ENCODE measurements around the gene TM4SF18. TPM values are rescaled to one million over a fixed set of nuclear protein-coding genes. Genes with fewer than 3 reads are reported as not detected.
A peak's percentile ranks its signal among the peaks of the same experiment; 100 is the strongest.
"Not testable (repeated sequence)": the region's sequence is repeated elsewhere in the genome, so short reads cannot be mapped to it uniquely, and the experiment has no call there.

Gene TM4SF18, protein sequence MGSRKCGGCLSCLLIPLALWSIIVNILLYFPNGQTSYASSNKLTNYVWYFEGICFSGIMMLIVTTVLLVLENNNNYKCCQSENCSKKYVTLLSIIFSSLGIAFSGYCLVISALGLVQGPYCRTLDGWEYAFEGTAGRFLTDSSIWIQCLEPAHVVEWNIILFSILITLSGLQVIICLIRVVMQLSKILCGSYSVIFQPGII
- not detected for total RNA-seq

GRCh38 chr3:149333176-149333859 lies at the start of gene TM4SF18:
TM4SF18 (minus strand) TSS chr3:149333636; CDS start chr3:149333382, 254 bp downstream.
- Mint-ChIP-seq H3K36me3 (ENCODE audit: insufficient read depth in 2 of 2) (no peaks in the 10 kb centered on the region), H3K27me3 (ENCODE audit: low read depth) (peaks cover 7% of the 10 kb centered on the region), H3K4me3 (no peak within 1 kb of the TSS), H3K9me3 (no peaks in the 10 kb centered on the region), H3K4me1 (ENCODE audit: low read depth) (no peaks in the 10 kb centered on the region), H3K27ac (no peak within 1 kb of the TSS)
- DNase-seq, result no peak
- no peak for ATAC-seq (replicated peaks in 1 of 2)

DNA sequence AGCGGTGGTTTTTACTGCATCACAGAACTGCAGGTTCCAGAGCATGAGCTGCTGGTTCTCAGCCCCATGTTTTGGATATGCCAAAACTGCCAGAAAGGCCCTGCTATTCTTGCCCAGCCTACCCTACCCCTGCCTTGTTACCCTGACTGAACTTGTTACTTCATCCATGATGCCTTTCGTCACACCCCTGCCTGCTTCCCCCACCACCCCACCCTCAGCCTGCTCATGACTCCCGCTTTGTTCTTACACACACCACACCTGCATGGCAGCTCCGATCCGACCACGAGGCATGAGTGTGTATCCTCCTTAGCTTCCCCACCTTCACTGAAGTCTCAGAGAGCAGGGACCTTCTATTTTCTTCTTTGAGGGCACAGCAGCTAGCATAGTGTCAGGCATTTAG lies 49.1 kb upstream of the TM4SF18 start:
- Mint-ChIP-seq H3K4me3 (no peak overlapping the region), H3K9me3 (no peaks in the 10 kb centered on the region), H3K27ac (no peak overlapping the region), H3K27me3 (ENCODE audit: low read depth) (peaks cover 3% of the 10 kb centered on the region), H3K36me3 (ENCODE audit: insufficient read depth in 2 of 2) (no peaks in the 10 kb centered on the region), H3K4me1 (ENCODE audit: low read depth) (no peaks in the 10 kb centered on the region)
- ATAC-seq (replicated peaks in 1 of 2), result no peak
- no peak for DNase-seq

DNA sequence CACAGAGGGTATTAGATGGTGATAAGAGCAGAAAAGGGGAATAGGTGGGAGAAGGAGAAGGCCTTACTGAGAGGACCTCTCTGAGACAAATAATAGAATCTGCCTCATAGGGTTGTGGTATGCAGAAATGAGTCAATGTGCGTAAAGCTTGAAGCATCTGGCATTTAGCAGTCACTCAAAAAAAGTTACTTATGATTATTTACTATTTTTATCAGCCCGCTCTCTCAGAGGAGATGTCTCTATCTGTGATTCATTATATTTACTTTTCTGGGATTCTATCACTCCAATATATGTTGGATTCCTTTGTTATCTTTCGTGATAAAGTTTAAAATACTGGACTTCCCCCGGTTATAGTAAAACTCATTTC lies 48.6 kb upstream of the TM4SF18 start:
- H3K9me3 Mint-ChIP-seq, result no peaks in the 10 kb centered on the region
- H3K4me1 Mint-ChIP-seq (ENCODE audit: low read depth), result peaks cover 4% of the 10 kb centered on the region
- H3K27me3 Mint-ChIP-seq (ENCODE audit: low read depth), result peaks cover 7% of the 10 kb centered on the region

GRCh38 chr3:149381173-149382100 lies 48.0 kb upstream of the TM4SF18 start:
- ATAC-seq (replicated peaks in 1 of 2) (no peak), DNase-seq (no peak)
- no peak overlapping the region for H3K27ac Mint-ChIP-seq
- H3K9me3 Mint-ChIP-seq, result no peaks in the 10 kb centered on the region
- H3K27me3 Mint-ChIP-seq (ENCODE audit: low read depth), result peaks cover 11% of the 10 kb centered on the region
- H3K4me3 Mint-ChIP-seq, result no peak overlapping the region
- H3K36me3 Mint-ChIP-seq (ENCODE audit: insufficient read depth in 2 of 2), result no peaks in the 10 kb centered on the region
- H3K4me1 Mint-ChIP-seq (ENCODE audit: low read depth), result peaks cover 4% of the 10 kb centered on the region

More for the DNA sequence above, 48.6 kb upstream of the TM4SF18 start:
- H3K36me3 Mint-ChIP-seq (ENCODE audit: insufficient read depth in 2 of 2), result no peaks in the 10 kb centered on the region
- no peak overlapping the region for H3K4me3 Mint-ChIP-seq
- ATAC-seq (replicated peaks in 1 of 2), result no peak
- no peak overlapping the region for H3K27ac Mint-ChIP-seq
- no peak for DNase-seq

DNA sequence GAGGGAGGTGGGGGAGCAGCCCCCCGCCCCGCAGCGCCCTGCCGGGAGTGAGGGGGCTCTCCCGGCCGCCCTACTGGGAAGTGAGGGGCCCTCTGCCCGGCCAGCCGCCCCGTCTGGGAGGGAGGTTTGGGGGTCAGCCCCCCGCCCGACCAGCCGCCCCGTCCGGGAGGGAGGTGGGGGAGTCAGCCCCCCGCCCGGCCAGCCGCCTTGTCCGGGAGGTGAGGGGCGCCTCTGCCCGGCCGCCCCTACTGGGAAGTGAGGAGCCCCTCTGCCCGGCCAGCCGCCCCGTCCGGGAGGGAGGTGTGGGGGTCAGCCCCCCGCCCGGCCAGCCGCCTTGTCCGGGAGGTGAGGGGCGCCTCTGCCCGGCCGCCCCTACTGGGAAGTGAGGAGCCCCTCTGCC lies 46.8 kb upstream of the TM4SF18 start:
- not testable (repeated sequence) for ATAC-seq (replicated peaks in 1 of 2); H3K4me1 Mint-ChIP-seq (ENCODE audit: low read depth); H3K36me3 Mint-ChIP-seq (ENCODE audit: insufficient read depth in 2 of 2); H3K9me3 Mint-ChIP-seq; DNase-seq; H3K4me3 Mint-ChIP-seq; H3K27ac Mint-ChIP-seq
- peaks cover 11% of the 10 kb centered on the region for H3K27me3 Mint-ChIP-seq (ENCODE audit: low read depth)

DNA sequence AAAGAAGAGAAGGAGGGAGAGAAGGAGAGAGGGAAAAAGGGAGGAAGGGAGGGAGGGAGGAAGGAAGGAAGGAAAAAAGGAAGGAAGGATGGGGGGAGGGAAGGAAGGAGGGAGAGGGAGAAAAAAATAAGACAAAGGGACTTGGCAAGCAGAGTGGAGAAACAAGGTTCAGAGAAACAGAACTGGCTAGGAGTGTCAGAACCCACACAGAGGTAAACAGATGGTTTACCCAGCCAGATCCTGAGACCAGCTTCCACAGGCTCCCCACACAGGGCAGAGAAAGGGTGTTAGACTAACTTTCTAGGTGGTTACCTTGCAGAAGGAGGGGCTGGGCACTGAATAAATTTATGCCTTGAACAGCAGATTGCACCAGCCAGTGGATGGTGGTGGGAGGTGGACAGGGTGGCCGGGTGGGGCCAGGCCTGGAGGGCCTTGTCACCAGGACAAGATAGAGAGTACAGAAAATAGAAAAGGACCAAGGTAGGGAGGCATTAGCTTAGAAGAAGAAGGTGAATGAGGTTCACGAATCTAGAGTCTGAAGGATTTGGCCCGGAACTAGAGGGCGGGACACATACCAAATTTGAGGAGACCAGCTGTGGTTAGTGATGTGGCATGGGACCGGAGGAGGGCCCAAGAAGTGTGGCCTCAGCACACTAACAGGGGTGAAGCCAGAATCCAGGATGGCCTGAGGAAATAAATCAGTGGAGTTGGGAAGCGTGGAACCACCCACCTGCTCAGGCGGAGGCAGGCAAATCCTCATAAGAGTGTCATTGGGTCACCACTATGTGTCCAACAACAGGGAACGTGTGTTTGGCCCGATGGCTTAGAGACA lies 45.3 kb upstream of the TM4SF18 start:
- no peaks in the 10 kb centered on the region for H3K36me3 Mint-ChIP-seq (ENCODE audit: insufficient read depth in 2 of 2)
- H3K9me3 Mint-ChIP-seq, result no peaks in the 10 kb centered on the region
- H3K27me3 Mint-ChIP-seq (ENCODE audit: low read depth), result peaks cover 11% of the 10 kb centered on the region
- ATAC-seq (replicated peaks in 1 of 2) (no peak), DNase-seq (no peak)
- H3K4me3 Mint-ChIP-seq, result no peak overlapping the region
- H3K27ac Mint-ChIP-seq, result no peak overlapping the region
- H3K4me1 Mint-ChIP-seq (ENCODE audit: low read depth), result peaks cover 4% of the 10 kb centered on the region

DNA sequence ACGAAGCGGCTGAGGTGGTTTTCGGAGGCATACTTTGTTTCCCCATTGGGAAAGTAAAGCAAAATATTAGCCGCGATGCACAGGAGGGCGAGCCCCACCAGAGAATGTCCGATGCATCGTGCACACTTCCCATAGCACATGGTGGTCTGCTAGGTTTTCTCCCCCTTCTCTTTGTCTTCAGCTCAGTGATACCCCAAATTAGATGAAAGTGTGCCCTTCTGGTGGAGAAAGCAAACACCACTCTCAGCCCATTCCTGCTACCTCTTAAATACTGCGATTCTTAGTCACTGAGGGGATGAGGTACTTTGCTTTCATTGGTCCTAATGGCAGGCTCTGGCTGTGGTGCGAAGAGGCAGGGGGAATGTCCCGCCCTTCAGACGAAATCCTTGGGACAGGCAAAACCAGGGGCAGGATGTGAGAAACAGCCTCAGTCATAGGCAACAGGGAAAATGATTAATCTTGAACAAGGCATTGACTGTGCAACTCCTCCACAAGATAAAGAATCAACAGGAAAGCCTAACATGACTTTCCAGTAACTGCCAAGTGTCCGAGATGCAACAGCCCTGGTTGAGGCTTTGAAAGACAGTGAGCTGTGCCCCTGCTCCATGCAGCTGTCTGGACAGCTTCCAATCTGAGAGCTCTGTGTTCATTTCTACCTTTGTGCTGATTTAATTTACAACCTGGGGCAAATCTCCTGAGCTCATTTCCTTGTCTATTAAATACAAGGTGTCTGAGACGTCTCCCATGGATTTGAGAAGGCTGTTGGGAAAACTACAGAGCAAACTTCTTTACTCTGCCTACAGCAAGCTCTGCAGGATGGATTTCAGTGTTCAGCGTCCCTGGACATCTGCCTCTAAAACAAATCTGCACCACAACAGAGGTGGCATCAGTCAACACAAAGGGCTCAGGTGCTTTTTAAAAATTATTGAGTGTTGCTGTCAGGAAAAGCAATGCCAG lies 44.2 kb upstream of the TM4SF18 start, which contains the start of gene TM4SF1:
TM4SF1 (minus strand) TSS at position 242 of the 957 bp plus-strand sequence; CDS start at position 140, 102 bp downstream.
- no peak within 1 kb of the TSS for H3K4me3 Mint-ChIP-seq
- H3K27me3 Mint-ChIP-seq (ENCODE audit: low read depth), result peaks cover 11% of the 10 kb centered on the region
- no peaks in the 10 kb centered on the region for H3K9me3 Mint-ChIP-seq
- no peak within 1 kb of the TSS for H3K27ac Mint-ChIP-seq
- H3K4me1 Mint-ChIP-seq (ENCODE audit: low read depth), result peaks cover 4% of the 10 kb centered on the region
- H3K36me3 Mint-ChIP-seq (ENCODE audit: insufficient read depth in 2 of 2), result no peaks in the 10 kb centered on the region
- DNase-seq (no peak), ATAC-seq (replicated peaks in 1 of 2) (peak in 1 of 2 donors; percentile 25)

GRCh38 chr3:149376718-149377407 lies 43.4 kb upstream of the TM4SF18 start:
- Mint-ChIP-seq H3K27ac (no peak overlapping the region), H3K27me3 (ENCODE audit: low read depth) (peaks cover 11% of the 10 kb centered on the region), H3K4me3 (no peak overlapping the region), H3K9me3 (no peaks in the 10 kb centered on the region), H3K36me3 (ENCODE audit: insufficient read depth in 2 of 2) (no peaks in the 10 kb centered on the region), H3K4me1 (ENCODE audit: low read depth) (peaks cover 4% of the 10 kb centered on the region)
- no peak for DNase-seq
- no peak for ATAC-seq (replicated peaks in 1 of 2)

GRCh38 chr3:149375501-149376196 lies 42.2 kb upstream of the TM4SF18 start:
- ATAC-seq (replicated peaks in 1 of 2) (no peak), DNase-seq (no peak)
- H3K9me3 Mint-ChIP-seq, result no peaks in the 10 kb centered on the region
- H3K4me1 Mint-ChIP-seq (ENCODE audit: low read depth), result peaks cover 4% of the 10 kb centered on the region
- H3K27ac Mint-ChIP-seq, result no peak overlapping the region
- no peak overlapping the region for H3K4me3 Mint-ChIP-seq
- no peaks in the 10 kb centered on the region for H3K36me3 Mint-ChIP-seq (ENCODE audit: insufficient read depth in 2 of 2)
- peaks cover 19% of the 10 kb centered on the region for H3K27me3 Mint-ChIP-seq (ENCODE audit: low read depth)

DNA sequence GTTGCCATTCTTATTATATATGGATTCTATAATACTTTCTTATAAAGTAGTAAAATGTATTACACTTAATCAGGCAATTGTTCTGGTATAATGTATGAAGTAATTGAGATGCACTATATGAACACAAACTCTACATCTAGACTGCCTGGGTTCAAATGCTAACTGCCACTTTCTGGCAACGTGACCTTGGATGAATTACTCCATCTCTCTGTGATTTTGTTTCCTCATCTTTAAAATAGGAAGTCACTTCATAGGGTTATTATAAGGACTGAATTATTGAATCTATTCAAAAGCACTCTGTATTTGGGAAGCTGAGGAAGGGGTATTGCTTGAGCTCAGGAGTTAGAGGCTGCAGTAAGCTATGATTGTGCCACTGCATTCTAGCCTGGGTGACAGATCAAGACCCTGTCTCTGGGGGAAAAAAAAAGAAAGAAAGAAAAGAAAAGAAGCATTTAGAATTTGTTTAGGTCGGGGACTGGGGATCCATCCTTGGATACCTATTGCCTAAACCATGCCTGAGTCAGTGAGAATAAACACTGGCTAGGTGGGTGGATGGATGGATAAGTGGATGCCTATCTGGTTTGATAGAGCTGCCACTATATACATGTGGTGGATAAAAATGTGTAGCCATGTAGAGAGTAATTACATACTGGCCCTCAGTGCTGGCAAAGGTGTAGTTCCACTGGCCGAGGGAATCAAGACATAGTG lies 41.5 kb upstream of the TM4SF18 start:
- ATAC-seq (replicated peaks in 1 of 2), result no peak
- Mint-ChIP-seq H3K36me3 (ENCODE audit: insufficient read depth in 2 of 2) (no peaks in the 10 kb centered on the region), H3K9me3 (no peaks in the 10 kb centered on the region), H3K27me3 (ENCODE audit: low read depth) (peaks cover 19% of the 10 kb centered on the region), H3K4me1 (ENCODE audit: low read depth) (peaks cover 4% of the 10 kb centered on the region), H3K4me3 (no peak overlapping the region), H3K27ac (no peak overlapping the region)
- DNase-seq, result no peak

All from activated T-cell treated with anti-CD3 and anti-CD28 coated beads, Interleukin-2, amount 50 U/mL, for 72 hours (primary cell).